Stimulated activated CD8-positive, alpha-beta memory T cell treated with anti-CD3 and anti-CD28 coated beads, Interleukin-15, amount 100 ng/mL, for 48 hours (primary cell): ENCODE results near the gene ANKRD1.

Experiments
- DNase-seq, 2 donors: peaks; one replicate each; pipeline ENCODE4 v3.0.0-alpha.2; 2020; ENCODE audit warnings: low read depth in 2 of 2

The ANKRD1 gene

GRCh38 chr10:90935581-90936275 lies 14.8 kb upstream of the ANKRD1 start:
- DNase-seq = no peak

GRCh38 chr10:90930971-90931871 lies 10.3 kb upstream of the ANKRD1 start:
- no peak for DNase-seq

GRCh38 chr10:90930070-90930837 lies 9.4 kb upstream of the ANKRD1 start:
- no peak for DNase-seq

- DNase-seq = no peak
These were observed 8.3 kb upstream of the ANKRD1 start for GRCh38 chr10:90929179-90929578.

GRCh38 chr10:90927293-90927692 lies 6.4 kb upstream of the ANKRD1 start:
- no peak for DNase-seq

- DNase-seq = no peak
These were observed 4.5 kb upstream of the ANKRD1 start for GRCh38 chr10:90925079-90926029.

GRCh38 chr10:90924552-90924951 lies 3.7 kb upstream of the ANKRD1 start:
- DNase-seq = no peak

GRCh38 chr10:90923111-90923731 lies 2.3 kb upstream of the ANKRD1 start:
- no peak for DNase-seq

GRCh38 chr10:90921906-90922305 lies 1.0 kb upstream of the ANKRD1 start:
- DNase-seq = no peak

- no peak for DNase-seq
These were observed 958 bp downstream of the ANKRD1 start for GRCh38 chr10:90919683-90920574.

GRCh38 chr10:90917968-90918318 lies 2.9 kb downstream of the ANKRD1 start:
- no peak for DNase-seq

GRCh38 chr10:90917238-90917967 lies 3.5 kb downstream of the ANKRD1 start:
- no peak for DNase-seq

GRCh38 chr10:90916392-90917237 lies 4.3 kb downstream of the ANKRD1 start:
- DNase-seq = no peak

GRCh38 chr10:90915766-90916075 lies 5.2 kb downstream of the ANKRD1 start:
- no peak for DNase-seq

GRCh38 chr10:90914992-90915765 lies 5.7 kb downstream of the ANKRD1 start:
- no peak for DNase-seq

- no peak for DNase-seq
These were observed 7.0 kb downstream of the ANKRD1 start for GRCh38 chr10:90913774-90914420.

GRCh38 chr10:90912854-90913479 lies 7.9 kb downstream of the ANKRD1 start:
- no peak for DNase-seq
